Ovary (tissue), 9 donors: ENCODE data around the gene SETD2. TPM values are rescaled to one million over a fixed set of nuclear protein-coding genes. Genes with fewer than 3 reads are reported as not detected.

ENCODE experiments used
- DNase-seq, 5 donors: peaks; one replicate each; pipeline ENCODE4 v3.0.0-alpha.2; 2019 to 2020
- H3K27ac ChIP-seq, 2 donors: fragments of 200-600 bp; one replicate each; pipeline versions ENCODE4 v1.5.1 to v1.8.0; 2019 to 2022
- H3K27me3 ChIP-seq: fragments of 200-600 bp; one replicate; pipeline ENCODE4 v1.8.0; 2022
- H3K36me3 ChIP-seq: fragments of 200-600 bp; sonication (generic); one replicate; pipeline ENCODE4 v1.5.1; 2019
- H3K4me1 ChIP-seq: one replicate; pipeline ENCODE4 v1.8.1; 2013; ENCODE audit warnings: mild to moderate bottlenecking, moderate library complexity; ENCODE audit not compliant: insufficient read depth
- H3K4me3 ChIP-seq: fragments of 200-600 bp; sonication (generic); one replicate; pipeline ENCODE4 v1.5.1; 2017
- H3K9me3 ChIP-seq, 2 donors: fragments of 200-600 bp in 1 of 2; sonication (generic) in 1 of 2; one replicate each; pipeline versions ENCODE4 v1.5.1 to v1.8.1; 2013 to 2019; ENCODE audit warnings: mild to moderate bottlenecking in 1 of 2, moderate library complexity in 1 of 2
- CTCF ChIP-seq, 3 donors: fragments of 450-650 bp in 2 of 3; fragments of 200-600 bp in 1 of 3; IDR thresholded peaks; one replicate each; pipeline versions ENCODE4 v1.5.1 to v1.8.0; 2016 to 2022; ENCODE audit warnings: antibody characterized with exemption in 3 of 3, mild to moderate bottlenecking in 1 of 3
- EP300 ChIP-seq: sonication (generic); formaldehyde crosslinking; IDR thresholded peaks from one replicate; pipeline ENCODE4 v1.6.1; 2017; ENCODE audit warnings: antibody characterized with exemption
- POLR2A ChIP-seq: fragments of 450-650 bp; IDR thresholded peaks from one replicate; pipeline ENCODE4 v1.6.1; 2017; ENCODE audit warnings: antibody characterized with exemption, mild to moderate bottlenecking, moderate library complexity
- WGBS, 3 donors: extraction: QIAGEN DNeasy Blood & Tissue Kit in 1 of 3; methylation state at CpG; one replicate each; pipeline versions ENCODE4 v1.1.5 to v1.1.7; 2013 to 2017; 5-methylcytosine and 5-hydroxymethylcytosine counted together
- intact Hi-C, 4 donors: fragments of 100-400 bp; cut with DNase I; formaldehyde crosslinking; loops; one replicate each; pipeline versions ENCODE4 v1.11.0 to v1.15.1; 2022 to 2023
- polyA plus RNA-seq, 2 donors: library from polyadenylated mRNA; stranded (reverse); fragments of 200-250 nt in 1 of 2; fragments of 350-450 nt in 1 of 2; fragmentation: Illumina TruSeq in 1 of 2; extraction: RNeasy Lipid Tissue Mini Kit (QIAGEN cat#74804) in 1 of 2; gene quantifications; one replicate each; pipeline ENCODE4 v1.2.3, GENCODE V29; 2013 to 2014
- total RNA-seq, 7 donors: library from RNA; depleted of rRNA in 2 of 7; stranded (reverse); fragments of >200 nt in 2 of 7; fragmentation: NEBNext Ultra II Directional in 3 of 7; extraction: Animal tissue kit (Norgen Biotek cat#: 25700) in 3 of 7; gene quantifications; one replicate each; pipeline versions ENCODE4 v1.1.0 to v1.2.4, GENCODE V29; 2016 to 2023
- donor health status: DM: no; HTN: no; CAD: no; lungs with moderate emphysema.
- donor health status: DM: no; HTN: no; CAD: no.
- donor health status: Bipolar disorder and iron deficiency.
- donor health status: DM: yes; HTN: yes; CAD: no.
- donor health status: DM: no; HTN: no; CAD: no.
- donor health status: DM: yes; HTN: yes; CAD: no.

SETD2 gene
- total and polyA plus RNA-seq, 9 donors: 22.9 to 62.9 (median 49.2) TPM

GRCh38 chr3:46976326-46977190, 187.4 kb downstream of the SETD2 start, which contains the start of gene CCDC12:
CCDC12 (minus strand) TSS chr3:46976745; CDS start chr3:46976732, 13 bp downstream.
- H3K4me1 ChIP-seq: peaks cover 5% of the 10 kb centered on the region
- TF ChIP-seq EP300 (no peak), POLR2A (peak; percentile 93), CTCF (IDR thresholded peaks at IDR 0.05) (no peak)

GRCh38 chr3:46974421-46975171, 189.3 kb downstream of the SETD2 start:
- WGBS, 3 donors: 75 to 81% (median 78%) methylated on average over 9 of the region's 9 CpGs
- Histone ChIP-seq H3K36me3 (no peaks in the 10 kb centered on the region), H3K9me3 (no peaks in the 10 kb centered on the region), H3K4me3 (no peak overlapping the region), H3K27me3 (no peaks in the 10 kb centered on the region), H3K4me1 (peaks cover 17% of the 10 kb centered on the region), H3K27ac (no peak overlapping the region)
- intact Hi-C loops: loop anchor here in 1 of 4 donors (5.0 kb wide), 1 partner anchor 37 kb away; no protein-coding TSS in a partner anchor
- no peak for DNase-seq
- TF ChIP-seq CTCF (IDR thresholded peaks at IDR 0.05): no peak
- TF ChIP-seq EP300: no peak

More at GRCh38 chr3:46976326-46977190, 187.4 kb downstream of the SETD2 start, which contains the start of gene CCDC12:
- H3K9me3 ChIP-seq: no peaks in the 10 kb centered on the region
- H3K36me3 ChIP-seq: no peaks in the 10 kb centered on the region
- intact Hi-C loops: loop anchor here in 1 of 4 donors (5.0 kb wide), 1 partner anchor 39 kb away; no protein-coding TSS in a partner anchor
- peak within 1 kb of the TSS; percentile 88 to 93 for H3K27ac ChIP-seq
- H3K4me3 ChIP-seq: peak within 1 kb of the TSS; percentile 83
- H3K27me3 ChIP-seq: no peaks in the 10 kb centered on the region
- WGBS, 3 donors: 0 to 1% (median 0%) methylated on average over 64 of the region's 64 CpGs
- peak; percentile 92 to 95 (median 94) for DNase-seq

DNA sequence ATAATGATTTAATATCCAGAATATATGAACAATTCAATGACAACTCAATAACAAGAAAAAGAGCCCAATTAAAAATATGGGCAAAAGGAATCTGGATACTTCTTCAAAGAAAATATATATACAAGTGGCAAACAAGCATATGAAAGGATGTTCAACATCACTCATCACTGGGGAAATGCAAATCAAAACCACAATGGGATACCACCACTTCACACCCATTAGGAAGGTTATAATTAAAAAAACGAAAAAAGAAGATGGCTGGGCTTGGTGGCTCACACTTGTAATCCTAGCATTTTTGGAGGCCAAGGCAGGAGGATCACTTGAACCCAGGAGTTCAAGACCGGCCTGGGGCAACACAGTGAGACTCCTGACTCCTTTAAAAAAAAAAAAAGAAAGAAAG, 191.5 kb downstream of the SETD2 start:
- DNase-seq: no peak
- no peak overlapping the region for H3K4me3 ChIP-seq
- H3K36me3 ChIP-seq: no peaks in the 10 kb centered on the region
- H3K27ac ChIP-seq: no peak overlapping the region
- no peaks in the 10 kb centered on the region for H3K27me3 ChIP-seq
- peaks cover 24% of the 10 kb centered on the region for H3K4me1 ChIP-seq
- WGBS, 3 donors: 82 to 91% (median 88%) methylated on average over 2 of the region's 2 CpGs
- intact Hi-C loops: no loop called here
- no peaks in the 10 kb centered on the region for H3K9me3 ChIP-seq
- TF ChIP-seq POLR2A (no peak), EP300 (no peak), CTCF (IDR thresholded peaks at IDR 0.05) (no peak)

- peaks cover 26% of the 10 kb centered on the region for H3K4me1 ChIP-seq
- H3K4me3 ChIP-seq: no peak overlapping the region
- TF ChIP-seq POLR2A: no peak
- no peak for TF ChIP-seq EP300
- TF ChIP-seq CTCF (IDR thresholded peaks at IDR 0.05): no peak
- H3K27ac ChIP-seq: no peak overlapping the region
- H3K36me3 ChIP-seq: no peaks in the 10 kb centered on the region
- intact Hi-C loops: no loop called here
- WGBS, 3 donors: 82 to 95% (median 84%) methylated on average over 1 of the region's 1 CpG
- H3K9me3 ChIP-seq: no peaks in the 10 kb centered on the region
- DNase-seq: no peak
- H3K27me3 ChIP-seq: no peaks in the 10 kb centered on the region
Observed at GRCh38 chr3:46971742-46972141, 192.2 kb downstream of the SETD2 start.
